SKM-1 (cell line): ENCODE measurements around the gene ZNF532.
"Not testable (repeated sequence)": the region's sequence is repeated elsewhere in the genome, so short reads cannot be mapped to it uniquely, and the experiment has no call there.

Experiments
- DNase-seq: peaks from one replicate; lab custom pipeline; 2025; ENCODE audit not compliant: unreplicated experiment; lab: John Stamatoyannopoulos, UW

ZNF532 gene

GRCh38 chr18:58864146-58865032 is at the start of gene ZNF532:
TSS of gene ZNF532 (plus strand) at chr18:58864877. CDS start in a region left out here.
- no peak for DNase-seq

DNA sequence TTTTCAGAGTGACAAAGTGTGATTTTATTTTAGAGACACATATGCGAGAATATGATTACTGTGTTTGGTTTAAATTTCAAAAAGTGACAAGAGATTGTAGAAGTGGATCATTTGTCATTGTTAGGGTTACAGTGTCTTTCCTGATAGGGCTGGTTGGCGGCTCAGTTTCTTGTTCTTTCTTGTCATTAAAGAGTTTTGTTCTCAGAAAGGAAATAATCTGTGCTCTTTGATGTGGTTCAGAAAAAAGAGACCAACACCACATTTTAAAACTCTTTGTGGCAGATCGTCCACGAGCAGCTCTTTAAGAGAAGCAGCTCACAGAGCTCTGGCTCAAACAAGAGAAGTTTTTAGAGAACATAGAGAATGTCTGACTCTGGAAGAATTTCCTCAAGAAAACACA is 45.6 kb upstream of the ZNF532 start:
- DNase-seq, result no peak

GRCh38 chr18:58820251-58820650 is 44.4 kb upstream of the ZNF532 start:
- no peak for DNase-seq

GRCh38 chr18:58822944-58823343 is 41.7 kb upstream of the ZNF532 start:
- no peak for DNase-seq

GRCh38 chr18:58823412-58823811 is 41.3 kb upstream of the ZNF532 start:
- DNase-seq, result no peak

DNA sequence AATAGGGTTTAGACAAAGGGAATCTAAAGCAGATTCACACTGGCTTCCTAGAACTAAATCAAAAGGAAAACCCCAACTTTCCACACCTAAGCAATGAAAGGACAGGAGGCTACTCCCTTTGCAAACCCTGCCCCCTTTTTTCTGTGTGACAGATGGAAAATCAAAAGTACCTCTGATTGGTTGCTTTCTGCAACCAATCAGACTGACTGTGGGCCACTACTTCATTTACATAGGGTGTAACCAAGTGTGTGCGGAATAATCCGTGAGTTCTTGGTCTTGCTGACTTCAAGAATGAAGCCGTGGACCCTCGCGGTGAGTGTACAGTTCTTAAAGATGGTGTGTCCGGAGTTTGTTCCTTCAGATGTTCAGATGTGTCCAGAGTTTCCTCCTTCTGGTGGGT is 37.8 kb upstream of the ZNF532 start:
- not testable (repeated sequence) for DNase-seq

DNA sequence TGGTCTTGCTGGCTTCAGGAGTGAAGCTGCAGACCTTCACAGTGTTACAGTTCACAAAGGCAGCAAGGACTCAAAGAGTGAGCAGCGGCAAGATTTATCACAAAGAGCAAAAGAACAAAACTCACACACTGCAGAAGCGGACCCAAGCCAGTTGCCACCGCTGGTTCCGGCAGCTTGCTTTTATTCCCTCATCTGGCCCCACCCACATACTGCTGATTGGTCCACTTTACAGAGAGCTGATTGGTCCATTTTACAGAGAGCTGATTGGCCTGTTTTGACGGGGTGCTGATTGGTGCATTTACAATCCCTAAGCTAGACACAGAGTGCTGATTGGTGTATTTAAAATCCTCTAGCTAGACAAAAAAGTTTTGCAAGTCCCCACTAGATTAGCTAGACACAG is 37.2 kb upstream of the ZNF532 start:
- no peak for DNase-seq

DNA sequence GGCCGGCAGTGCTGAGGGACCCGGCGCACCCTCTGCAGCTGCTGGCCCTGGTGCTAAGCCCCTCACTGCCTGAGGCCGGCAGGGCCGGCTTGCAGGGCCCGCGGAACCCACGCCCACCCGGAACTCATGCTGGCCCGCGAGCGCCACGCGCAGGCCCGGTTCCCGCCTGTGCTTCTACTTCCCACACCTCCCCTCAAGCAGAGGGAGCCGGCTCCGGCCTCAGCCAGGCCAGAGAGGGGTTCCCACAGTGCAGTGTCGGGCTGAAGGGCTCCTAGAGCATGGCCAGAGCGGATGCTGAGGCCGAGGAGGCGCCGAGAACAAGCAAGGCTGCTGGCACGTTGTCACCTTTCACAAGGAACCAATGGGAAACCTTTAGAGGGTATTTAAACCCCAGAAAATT is 36.8 kb upstream of the ZNF532 start:
- no peak for DNase-seq

- no peak for DNase-seq
These were observed 36.1 kb upstream of the ZNF532 start for GRCh38 chr18:58828399-58829121.

DNA sequence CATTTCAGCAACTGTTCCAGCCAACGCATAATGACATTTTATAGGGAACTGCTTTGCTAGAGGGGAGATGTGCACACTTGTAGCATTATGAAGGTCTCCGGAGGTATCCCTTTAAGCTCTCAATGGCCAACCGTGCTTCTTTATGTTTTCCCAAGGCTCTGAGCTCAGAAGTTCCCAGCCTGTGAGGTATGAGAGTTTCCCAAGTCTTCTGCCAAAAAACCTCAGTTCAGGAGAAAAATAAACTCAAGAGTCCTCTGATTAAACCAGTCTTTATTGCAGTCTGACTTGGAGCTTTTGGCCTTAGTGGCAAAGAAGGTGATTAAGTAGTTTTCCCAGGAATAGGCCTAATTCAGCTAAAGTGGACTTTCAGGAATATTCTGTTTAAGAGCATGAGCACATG is 35.4 kb upstream of the ZNF532 start:
- no peak for DNase-seq

- not testable (repeated sequence) for DNase-seq
These were observed 34.8 kb upstream of the ZNF532 start for GRCh38 chr18:58829886-58830285.

GRCh38 chr18:58831606-58832005 is 33.1 kb upstream of the ZNF532 start:
- DNase-seq, result no peak

DNA sequence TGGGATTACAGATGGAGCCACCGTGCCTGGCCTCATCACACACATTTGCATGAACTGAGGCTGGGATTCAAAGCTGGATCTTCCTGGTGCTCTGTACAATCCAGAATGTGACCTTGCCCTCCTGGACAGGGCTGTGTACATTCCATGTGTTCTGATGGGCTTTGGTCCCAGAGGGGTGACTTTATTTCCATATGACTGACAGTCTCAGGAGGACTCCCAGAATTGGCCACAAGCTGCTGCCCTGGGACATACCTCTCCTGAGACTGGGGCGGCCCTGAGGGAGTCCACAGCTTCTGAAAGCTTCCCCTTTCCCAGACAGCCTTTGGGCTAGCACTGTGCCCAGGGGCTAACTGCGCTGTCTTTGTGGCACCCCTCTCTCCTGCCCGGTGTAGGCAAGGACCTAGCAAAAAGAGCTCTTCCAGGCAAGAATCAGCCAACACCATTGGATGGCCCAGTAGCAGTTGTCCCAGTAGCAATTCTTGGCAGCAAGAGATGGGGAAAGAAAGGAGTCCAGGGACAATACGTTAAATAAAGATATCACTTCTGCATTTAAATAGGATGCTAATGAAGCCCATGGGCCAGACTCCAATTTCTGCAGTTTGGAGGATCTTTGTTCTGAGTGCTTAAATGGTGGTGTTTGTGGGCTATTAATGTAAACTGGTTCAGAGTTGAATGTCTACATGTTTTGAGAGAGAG is 26.4 kb upstream of the ZNF532 start:
- no peak for DNase-seq

- no peak for DNase-seq
These were observed 25.7 kb upstream of the ZNF532 start for GRCh38 chr18:58838946-58839345.

- no peak for DNase-seq
These were observed 21.5 kb upstream of the ZNF532 start for GRCh38 chr18:58842978-58843687.

DNA sequence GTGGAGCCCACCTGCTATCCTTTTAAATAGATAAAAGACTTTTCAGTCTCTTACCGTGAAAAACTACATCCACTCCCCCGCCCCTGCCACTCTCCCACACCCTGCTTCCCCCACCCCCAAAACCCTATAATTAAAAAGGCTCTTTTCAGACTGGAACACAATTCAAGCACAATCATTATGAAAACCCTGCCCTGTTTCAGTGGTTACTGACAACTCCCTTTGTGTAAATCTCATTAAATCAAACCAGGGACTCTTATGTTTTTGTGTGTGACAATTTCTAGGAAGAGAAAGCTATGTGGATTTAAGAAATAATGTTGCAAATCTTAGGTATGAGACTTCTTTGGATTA is 21.0 kb upstream of the ZNF532 start:
- no peak for DNase-seq

DNA sequence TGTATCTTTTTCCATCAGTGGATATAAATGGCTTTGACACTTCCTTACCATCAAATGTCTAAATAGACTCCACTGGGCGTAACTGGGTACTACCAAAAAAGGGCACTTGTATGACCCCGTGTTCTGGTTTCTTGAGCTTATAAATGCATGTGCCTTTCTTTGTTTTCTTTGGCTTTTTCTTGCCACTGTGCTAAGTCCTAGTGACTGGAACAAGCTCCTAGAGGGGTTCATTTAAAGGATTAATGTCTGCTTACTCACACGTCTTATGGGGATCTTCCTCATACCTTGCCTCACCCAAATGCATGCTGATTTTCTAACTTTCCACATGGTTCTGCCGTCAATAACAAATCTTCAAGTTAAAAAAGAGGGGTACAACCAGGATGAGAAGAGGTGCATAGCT is 19.8 kb upstream of the ZNF532 start:
- DNase-seq, result no peak

DNA sequence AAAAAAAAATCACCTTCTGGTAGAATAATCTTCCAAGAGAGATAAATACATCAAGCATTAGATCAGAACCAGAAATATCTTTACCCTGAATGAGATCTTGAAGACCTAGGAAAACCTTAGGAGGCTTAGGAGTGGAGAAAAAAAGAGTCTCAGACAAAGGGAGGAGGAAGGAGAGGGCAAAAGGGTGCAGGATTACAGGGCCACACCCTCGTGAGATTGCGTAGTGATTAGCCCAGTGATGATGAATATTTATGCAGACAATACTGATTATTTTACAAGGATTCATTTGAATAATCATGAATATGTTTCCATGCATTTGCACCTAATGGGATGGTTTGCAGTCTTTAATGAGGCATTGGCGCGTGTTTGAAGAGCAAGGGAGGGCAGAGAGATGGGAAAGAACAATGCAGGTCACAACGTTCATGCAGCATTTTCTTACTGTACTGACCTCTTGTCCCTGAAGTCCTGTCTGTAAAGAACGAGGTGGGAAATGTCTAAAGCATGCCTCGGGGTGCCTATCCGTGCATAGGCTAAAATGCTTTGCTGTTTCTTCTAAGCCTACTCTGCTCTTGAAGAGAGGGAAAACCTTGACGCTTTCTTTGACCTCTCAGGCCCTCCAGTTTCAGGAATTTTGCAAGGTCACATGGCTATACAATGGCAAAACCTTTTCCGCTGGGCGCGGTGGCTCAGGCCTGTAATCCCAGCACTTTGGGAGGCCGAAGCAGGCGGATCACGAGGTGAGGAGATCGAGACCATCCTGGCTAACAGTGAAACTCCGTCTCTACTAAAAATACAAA is 18.6 kb upstream of the ZNF532 start:
- DNase-seq, result no peak

DNA sequence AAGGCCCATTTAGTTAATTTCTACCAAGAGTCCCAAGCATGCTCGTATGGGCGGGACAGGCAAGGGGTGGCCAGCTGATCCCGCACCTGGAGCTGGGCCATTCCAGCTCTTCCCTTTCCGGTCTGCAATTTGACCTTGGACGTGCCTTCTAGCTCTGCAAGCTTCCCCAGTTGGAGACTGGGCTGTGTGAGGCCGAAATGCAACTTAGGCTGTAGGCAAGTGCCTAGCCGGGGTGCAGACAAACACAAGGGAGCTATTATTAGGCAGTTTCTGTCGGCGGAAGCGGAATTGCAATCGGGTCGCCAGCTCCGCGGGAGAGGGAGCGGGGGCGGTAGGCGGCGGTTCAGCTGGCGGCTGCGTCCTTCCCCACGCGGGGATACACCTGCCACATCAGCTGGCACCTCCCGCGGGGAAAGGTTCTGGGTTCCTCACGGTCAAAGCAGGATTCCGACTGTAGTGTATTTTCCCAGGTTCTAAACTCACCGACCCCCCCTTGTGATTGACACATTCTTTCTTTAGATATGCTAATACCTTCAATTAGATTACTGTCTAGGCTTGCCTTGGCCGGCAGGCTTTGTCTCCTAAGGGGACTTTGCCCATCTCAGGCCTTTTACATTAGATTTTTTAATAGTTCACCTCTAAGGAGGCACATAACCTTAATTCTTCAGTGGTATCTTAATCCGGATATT is 17.1 kb upstream of the ZNF532 start:
- DNase-seq, result no peak

DNA sequence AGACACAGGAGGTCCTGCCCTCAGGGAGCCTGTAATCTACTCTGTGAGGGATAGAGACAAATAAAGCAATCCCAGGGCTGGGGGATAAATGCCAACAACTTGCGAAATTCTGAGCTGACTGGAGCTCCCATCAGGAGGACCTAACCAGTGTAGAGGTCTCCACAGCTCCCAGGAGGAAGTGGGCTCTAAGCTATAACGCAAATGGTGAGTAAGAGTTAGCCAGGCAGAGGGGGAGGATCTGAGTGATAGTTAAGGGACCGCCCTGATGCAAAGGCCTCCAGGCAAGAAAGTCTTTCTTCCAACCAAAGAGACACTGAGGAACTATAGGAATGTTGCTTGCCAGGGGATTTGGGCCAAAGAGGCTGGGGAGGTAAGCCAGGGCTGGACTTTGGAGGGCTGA is 16.0 kb upstream of the ZNF532 start:
- no peak for DNase-seq
